ENCODE data around the gene CNTN5.

CNTN5 gene

DNA sequence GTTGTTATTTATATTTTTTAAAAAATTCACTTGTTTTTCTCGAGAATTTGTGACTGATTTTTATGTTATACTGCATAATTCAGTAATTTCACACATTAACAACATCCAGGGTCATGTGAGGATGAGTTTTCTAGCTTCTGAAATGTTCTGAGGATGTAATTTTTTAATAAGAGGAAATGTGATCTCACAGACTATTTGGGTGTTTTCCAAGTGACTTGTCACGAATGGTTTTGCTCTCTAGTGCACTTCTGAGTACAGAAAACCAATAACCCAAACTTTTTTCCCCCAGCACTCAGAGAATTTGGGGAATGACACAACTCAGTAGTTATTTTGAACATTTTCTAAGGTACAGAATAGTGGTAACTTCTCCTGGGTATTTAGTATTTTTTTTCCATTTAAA, 845.2 kb downstream of the CNTN5 start:
- H3K4me3 ChIP-seq (ENCODE audit: low read length), result no peak overlapping the region
- no peak for TF ChIP-seq ZNF274 (IDR thresholded peaks at IDR 0.05; ENCODE audit: low read depth, low read length)

- no peak for TF ChIP-seq ZNF274 (IDR thresholded peaks at IDR 0.05; ENCODE audit: low read depth, low read length)
Measured at GRCh38 chr11:99881610-99882009, 860.9 kb downstream of the CNTN5 start.

DNA sequence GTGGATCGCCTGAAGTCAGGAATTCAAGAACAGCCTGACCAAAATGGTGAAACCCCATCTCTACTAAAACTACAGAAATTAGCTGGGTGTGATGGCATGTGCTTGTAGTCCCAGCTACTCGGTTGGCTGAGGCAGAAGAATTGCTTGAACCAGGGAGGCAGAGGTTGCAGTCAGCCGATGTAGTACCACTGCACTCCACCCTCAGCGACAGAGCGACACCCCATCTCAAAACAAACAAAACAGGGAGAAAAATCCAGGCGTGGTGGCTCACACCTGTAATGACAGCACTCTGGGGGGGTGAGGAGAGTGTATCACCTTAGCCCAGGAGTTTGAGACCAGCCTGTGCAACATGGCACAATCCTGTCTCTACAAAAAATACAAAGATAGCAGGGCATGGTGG, 864.0 kb downstream of the CNTN5 start:
- TF ChIP-seq ZNF274 (IDR thresholded peaks at IDR 0.05; ENCODE audit: low read depth, low read length), result no peak
- H3K4me3 ChIP-seq (ENCODE audit: low read length), result no peak overlapping the region

More at GRCh38 chr11:99881610-99882009, 860.9 kb downstream of the CNTN5 start:
- H3K4me3 ChIP-seq (ENCODE audit: low read length), result no peak overlapping the region

DNA sequence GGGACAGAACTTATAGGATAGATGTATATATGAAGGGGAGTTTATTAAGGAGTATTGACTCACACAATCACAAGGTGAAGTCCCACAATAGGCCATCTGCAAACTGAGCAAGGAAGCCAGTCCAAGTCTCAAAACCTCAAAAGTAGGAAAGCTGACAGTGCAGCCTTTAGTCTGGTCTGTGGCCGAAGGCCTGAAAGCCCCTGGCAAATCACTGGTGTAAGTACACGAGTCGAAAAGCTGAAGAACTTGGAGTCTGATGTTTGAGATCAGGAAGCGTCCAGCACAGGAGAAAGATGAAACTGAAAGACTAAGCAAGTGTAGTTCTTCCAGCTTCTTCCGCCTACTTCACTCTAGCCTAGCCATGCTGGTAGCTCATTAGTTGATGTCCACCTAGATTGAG, 866.7 kb downstream of the CNTN5 start:
- H3K4me3 ChIP-seq (ENCODE audit: low read length), result no peak overlapping the region
- TF ChIP-seq ZNF274 (IDR thresholded peaks at IDR 0.05; ENCODE audit: low read depth, low read length), result no peak

DNA sequence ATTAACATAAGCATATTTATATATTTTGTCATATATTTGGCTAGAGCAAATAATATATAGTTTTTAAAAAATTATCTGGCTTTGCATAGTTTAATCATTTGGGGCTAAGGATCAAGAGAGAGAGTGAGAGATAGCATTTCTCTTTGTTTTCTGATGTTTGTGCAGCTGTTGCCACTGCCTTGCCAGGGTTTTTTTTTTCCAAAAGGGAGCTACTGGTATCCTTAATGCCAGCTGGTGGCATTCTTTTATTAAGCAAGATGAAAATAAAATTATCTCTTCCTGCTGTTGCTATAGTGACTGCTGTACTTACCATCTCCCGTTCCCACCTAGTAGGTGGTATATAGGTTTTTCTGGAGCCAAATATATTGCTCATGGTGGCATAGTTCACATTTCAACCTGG, 873.1 kb downstream of the CNTN5 start:
- no peak for TF ChIP-seq ZNF274 (IDR thresholded peaks at IDR 0.05; ENCODE audit: low read depth, low read length)
- H3K4me3 ChIP-seq (ENCODE audit: low read length), result no peak overlapping the region

DNA sequence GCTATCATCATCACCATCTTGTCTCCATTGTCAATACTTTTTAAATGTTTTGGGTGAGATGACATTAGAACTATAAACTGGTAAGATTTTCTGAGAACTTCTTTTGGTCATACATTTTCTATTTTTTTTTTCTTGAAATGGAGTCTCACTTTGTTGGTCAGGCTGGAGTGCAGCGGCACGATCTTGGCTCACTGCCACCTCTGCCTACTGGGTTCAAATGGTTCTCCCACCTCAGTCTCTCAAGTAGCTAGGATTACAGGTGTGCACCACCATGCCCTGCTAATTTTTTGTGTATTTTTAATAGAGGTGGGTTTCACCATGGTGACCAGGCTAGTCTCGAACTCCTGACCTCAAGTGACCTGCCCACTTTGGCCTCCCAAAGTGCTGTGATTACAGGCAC, 880.4 kb downstream of the CNTN5 start:
- no peak for TF ChIP-seq ZNF274 (IDR thresholded peaks at IDR 0.05; ENCODE audit: low read depth, low read length)

GRCh38 chr11:99911116-99911515, 890.4 kb downstream of the CNTN5 start:
- no peak overlapping the region for H3K4me3 ChIP-seq (ENCODE audit: low read length)
- no peak for TF ChIP-seq ZNF274 (IDR thresholded peaks at IDR 0.05; ENCODE audit: low read depth, low read length)

More for the DNA sequence above, 880.4 kb downstream of the CNTN5 start:
- no peak overlapping the region for H3K4me3 ChIP-seq (ENCODE audit: low read length)

DNA sequence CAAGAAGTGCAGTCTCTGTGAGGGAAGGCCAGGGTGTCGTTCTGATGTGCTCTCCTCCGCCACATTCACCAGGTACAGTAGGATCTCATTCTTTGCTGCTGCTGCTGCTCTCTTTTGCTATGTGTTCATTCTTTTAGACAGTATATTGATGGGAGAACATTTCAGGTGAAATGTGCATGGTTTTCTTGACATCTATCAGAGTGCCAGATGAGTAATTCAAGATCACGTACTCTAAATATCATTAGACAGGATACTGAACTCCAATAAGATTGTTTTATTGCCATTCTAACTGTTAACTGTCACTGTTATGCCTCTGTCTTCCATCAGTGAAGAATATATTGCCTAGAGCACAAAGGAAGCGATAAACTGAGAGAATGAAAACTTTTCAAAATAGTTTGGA, 895.3 kb downstream of the CNTN5 start:
- TF ChIP-seq ZNF274 (IDR thresholded peaks at IDR 0.05; ENCODE audit: low read depth, low read length), result no peak
- no peak overlapping the region for H3K4me3 ChIP-seq (ENCODE audit: low read length)

- no peak overlapping the region for H3K4me3 ChIP-seq (ENCODE audit: low read length)
- no peak for TF ChIP-seq ZNF274 (IDR thresholded peaks at IDR 0.05; ENCODE audit: low read depth, low read length)
Measured at GRCh38 chr11:99918761-99919160, 898.0 kb downstream of the CNTN5 start.

DNA sequence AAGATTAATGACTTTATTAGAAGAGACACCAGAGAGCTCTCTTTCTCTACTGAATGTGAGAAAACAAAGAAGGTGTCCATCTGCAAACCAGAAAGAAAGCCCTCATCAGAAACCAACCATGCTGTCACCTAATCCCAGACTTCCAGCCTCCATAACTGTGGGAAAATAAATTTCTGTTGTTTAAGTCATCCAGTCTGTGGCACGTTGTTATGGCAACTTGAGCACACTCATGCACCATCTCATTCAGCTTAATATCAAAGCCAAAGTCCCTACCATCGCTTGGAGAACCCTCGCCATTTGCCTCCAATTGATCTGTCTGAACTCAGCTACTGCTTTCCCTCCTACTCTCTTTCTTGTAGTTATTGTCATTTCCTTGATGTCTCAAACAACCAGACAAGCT, 900.2 kb downstream of the CNTN5 start:
- H3K4me3 ChIP-seq (ENCODE audit: low read length), result no peak overlapping the region
- TF ChIP-seq ZNF274 (IDR thresholded peaks at IDR 0.05; ENCODE audit: low read depth, low read length), result no peak

- no peak overlapping the region for H3K4me3 ChIP-seq (ENCODE audit: low read length)
Measured at GRCh38 chr11:99925968-99926367, 905.2 kb downstream of the CNTN5 start.

GRCh38 chr11:99932684-99933083, 911.9 kb downstream of the CNTN5 start:
- no peak overlapping the region for H3K4me3 ChIP-seq (ENCODE audit: low read length)
- TF ChIP-seq ZNF274 (IDR thresholded peaks at IDR 0.05; ENCODE audit: low read depth, low read length), result no peak

More at GRCh38 chr11:99925968-99926367, 905.2 kb downstream of the CNTN5 start:
- TF ChIP-seq ZNF274 (IDR thresholded peaks at IDR 0.05; ENCODE audit: low read depth, low read length), result no peak

DNA sequence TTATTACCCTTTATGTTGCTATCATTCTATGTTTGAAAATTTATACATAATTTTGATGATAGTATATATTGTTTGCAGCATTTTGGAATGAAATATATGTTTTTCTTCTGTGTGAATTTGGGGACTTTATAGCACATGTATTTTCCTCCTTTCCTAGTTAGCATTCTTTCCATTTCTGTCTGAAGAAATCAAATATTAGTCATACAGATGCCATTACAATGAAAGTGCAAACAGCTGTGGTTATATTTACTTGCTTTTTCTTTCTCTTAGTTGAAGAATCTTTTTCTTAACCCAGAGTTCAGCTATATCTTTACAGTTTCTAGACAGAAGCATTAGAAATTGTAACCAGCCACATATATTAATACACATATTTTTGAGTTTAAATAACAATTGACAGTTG, 913.3 kb downstream of the CNTN5 start:
- no peak for TF ChIP-seq ZNF274 (IDR thresholded peaks at IDR 0.05; ENCODE audit: low read depth, low read length)
- no peak overlapping the region for H3K4me3 ChIP-seq (ENCODE audit: low read length)

- no peak for TF ChIP-seq ZNF274 (IDR thresholded peaks at IDR 0.05; ENCODE audit: low read depth, low read length)
- H3K4me3 ChIP-seq (ENCODE audit: low read length), result no peak overlapping the region
Measured at GRCh38 chr11:99937330-99937729, 916.6 kb downstream of the CNTN5 start.

- no peak for TF ChIP-seq ZNF274 (IDR thresholded peaks at IDR 0.05; ENCODE audit: low read depth, low read length)
Measured at GRCh38 chr11:99952816-99953215, 932.1 kb downstream of the CNTN5 start.

GRCh38 chr11:99960536-99960935, 939.8 kb downstream of the CNTN5 start:
- TF ChIP-seq ZNF274 (IDR thresholded peaks at IDR 0.05; ENCODE audit: low read depth, low read length), result no peak
- H3K4me3 ChIP-seq (ENCODE audit: low read length), result no peak overlapping the region

More at GRCh38 chr11:99952816-99953215, 932.1 kb downstream of the CNTN5 start:
- no peak overlapping the region for H3K4me3 ChIP-seq (ENCODE audit: low read length)
